ENCODE measurements around the gene HSPA12B.

The HSPA12B gene

GRCh38 chr20:3749087-3749688 is 16.7 kb downstream of the HSPA12B start:
- Histone ChIP-seq H3K4me3 (replicated peaks; ENCODE audit: low read depth, low read length) (no peak overlapping the region), H3K36me3 (ENCODE audit: control insufficient read depth, insufficient read depth, low read length) (no peaks in the 10 kb centered on the region), H3K27me3 (replicated peaks; ENCODE audit: control insufficient read depth, insufficient read depth, low read length) (no peaks in the 10 kb centered on the region; the same call in 1 of the 2 replicates)
- DNase-seq (ENCODE audit: extremely low read depth, insufficient read length): no peak
- no peak for TF ChIP-seq CTCF (IDR thresholded peaks at IDR 0.05; ENCODE audit: insufficient read depth, low read length, poor library complexity, severe bottlenecking)

GRCh38 chr20:3749689-3750531 is 17.4 kb downstream of the HSPA12B start:
- H3K4me3 ChIP-seq (replicated peaks; ENCODE audit: low read depth, low read length): no peak overlapping the region
- DNase-seq (ENCODE audit: extremely low read depth, insufficient read length): peak; percentile 50
- peak; percentile 30 for TF ChIP-seq CTCF (IDR thresholded peaks at IDR 0.05; ENCODE audit: insufficient read depth, low read length, poor library complexity, severe bottlenecking)
- no peaks in the 10 kb centered on the region for H3K36me3 ChIP-seq (ENCODE audit: control insufficient read depth, insufficient read depth, low read length)
- no peaks in the 10 kb centered on the region for H3K27me3 ChIP-seq (replicated peaks; ENCODE audit: control insufficient read depth, insufficient read depth, low read length)

GRCh38 chr20:3751305-3751674 is 18.8 kb downstream of the HSPA12B start:
- no peak for TF ChIP-seq CTCF (IDR thresholded peaks at IDR 0.05; ENCODE audit: insufficient read depth, low read length, poor library complexity, severe bottlenecking)
- H3K36me3 ChIP-seq (ENCODE audit: control insufficient read depth, insufficient read depth, low read length): no peaks in the 10 kb centered on the region; the same call in none of the 2 replicates
- H3K27me3 ChIP-seq (replicated peaks; ENCODE audit: control insufficient read depth, insufficient read depth, low read length): no peaks in the 10 kb centered on the region
- H3K4me3 ChIP-seq (replicated peaks; ENCODE audit: low read depth, low read length): no peak overlapping the region
- no peak for DNase-seq (ENCODE audit: extremely low read depth, insufficient read length)

GRCh38 chr20:3751675-3752385 is 19.3 kb downstream of the HSPA12B start:
- no peak for TF ChIP-seq CTCF (IDR thresholded peaks at IDR 0.05; ENCODE audit: insufficient read depth, low read length, poor library complexity, severe bottlenecking)
- Histone ChIP-seq H3K36me3 (ENCODE audit: control insufficient read depth, insufficient read depth, low read length) (no peaks in the 10 kb centered on the region; the same call in none of the 2 replicates), H3K27me3 (replicated peaks; ENCODE audit: control insufficient read depth, insufficient read depth, low read length) (no peaks in the 10 kb centered on the region), H3K4me3 (replicated peaks; ENCODE audit: low read depth, low read length) (no peak overlapping the region)
- peak; percentile 69 for DNase-seq (ENCODE audit: extremely low read depth, insufficient read length)

- Histone ChIP-seq H3K4me3 (replicated peaks; ENCODE audit: low read depth, low read length) (no peak overlapping the region), H3K27me3 (replicated peaks; ENCODE audit: control insufficient read depth, insufficient read depth, low read length) (no peaks in the 10 kb centered on the region), H3K36me3 (ENCODE audit: control insufficient read depth, insufficient read depth, low read length) (no peaks in the 10 kb centered on the region; the same call in none of the 2 replicates)
- no peak for DNase-seq (ENCODE audit: extremely low read depth, insufficient read length)
- TF ChIP-seq CTCF (IDR thresholded peaks at IDR 0.05; ENCODE audit: insufficient read depth, low read length, poor library complexity, severe bottlenecking): no peak
Measured at GRCh38 chr20:3752386-3752759, 19.9 kb downstream of the HSPA12B start.
